ENCODE measurements around the gene KDM4B.

The KDM4B gene

DNA sequence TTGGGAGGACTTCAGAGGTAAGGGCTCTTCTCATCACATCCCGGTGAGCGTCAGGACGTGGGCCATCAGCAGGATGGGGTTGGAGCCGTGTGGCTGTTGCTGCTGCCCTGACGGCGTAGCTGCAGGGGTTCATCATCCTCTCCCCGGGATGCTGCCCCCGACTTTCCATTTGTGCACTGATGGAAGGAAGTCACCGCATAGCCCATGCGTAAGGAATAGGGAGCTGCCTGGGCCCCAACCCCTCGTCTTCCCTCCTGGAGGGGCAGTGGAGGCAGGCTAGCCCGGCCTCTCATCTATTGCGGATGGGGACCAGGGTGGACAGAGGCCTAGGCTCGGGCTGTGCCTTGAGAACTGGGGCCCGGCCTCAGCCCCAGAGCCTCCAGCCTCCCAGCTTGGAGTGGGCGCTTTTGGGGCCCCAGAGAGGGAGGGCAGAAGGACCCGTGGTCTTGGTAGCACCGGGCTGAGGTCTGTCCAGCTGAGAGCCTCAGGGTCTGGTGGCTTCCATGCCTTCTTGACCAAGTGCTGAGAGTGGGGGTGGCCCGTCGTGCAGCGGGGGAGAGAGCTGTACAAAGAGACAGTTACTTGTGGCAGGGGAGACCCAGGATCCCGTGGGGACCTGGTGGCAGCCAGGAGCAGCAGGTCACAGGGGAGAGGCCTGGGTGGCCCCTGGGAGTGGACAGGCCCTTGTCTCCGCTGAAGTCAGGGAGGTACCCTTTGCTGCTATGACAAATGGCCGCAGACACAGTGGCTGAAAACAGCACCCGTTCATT is 44.0 kb downstream of the KDM4B start:
- DNase-seq (ENCODE audit: low read depth in 2 of 2, low spot score in 1 of 2) = no peak

DNA sequence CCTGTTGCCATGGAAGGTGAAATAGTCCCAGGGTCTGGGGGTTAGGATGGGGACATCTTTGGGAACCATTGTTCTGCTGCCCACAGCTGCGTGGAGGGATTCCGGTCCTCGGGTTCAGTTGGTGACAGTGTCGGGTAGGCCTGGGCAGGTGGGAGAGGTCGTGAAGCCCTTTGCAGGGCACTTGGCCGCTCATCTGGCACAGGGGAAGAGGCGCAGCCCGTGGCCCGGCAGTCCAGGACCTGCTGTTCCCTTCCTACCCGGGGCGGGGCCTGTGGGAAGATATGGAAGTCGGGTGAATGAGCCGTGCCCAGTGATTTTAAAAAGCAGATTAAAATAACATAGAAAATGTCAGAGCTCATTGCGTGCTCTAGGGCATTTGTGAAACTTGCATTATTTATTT is 44.8 kb downstream of the KDM4B start:
- DNase-seq (ENCODE audit: low read depth in 2 of 2, low spot score in 1 of 2) = no peak

DNA sequence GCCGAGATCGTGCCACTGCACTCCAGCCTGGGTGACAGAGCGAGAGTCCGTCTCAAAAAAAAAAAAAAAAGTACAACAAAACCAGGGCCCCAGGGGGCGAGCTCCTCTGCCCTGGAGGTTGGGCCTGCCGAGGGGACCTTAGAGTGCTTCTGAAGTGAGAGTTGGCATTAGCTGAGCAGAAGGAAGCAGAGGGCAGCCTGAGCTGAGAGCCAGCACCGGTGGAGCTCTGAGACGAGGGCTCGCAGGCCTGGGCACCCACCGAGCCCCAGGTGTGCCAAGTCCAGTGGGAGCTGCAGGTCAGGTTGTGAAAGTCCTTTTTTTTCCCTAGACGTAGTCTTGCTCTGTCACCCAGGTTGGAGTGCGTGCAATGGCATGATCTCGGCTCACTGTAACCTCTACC is 46.0 kb downstream of the KDM4B start:
- no peak for DNase-seq (ENCODE audit: low read depth in 2 of 2, low spot score in 1 of 2)

DNA sequence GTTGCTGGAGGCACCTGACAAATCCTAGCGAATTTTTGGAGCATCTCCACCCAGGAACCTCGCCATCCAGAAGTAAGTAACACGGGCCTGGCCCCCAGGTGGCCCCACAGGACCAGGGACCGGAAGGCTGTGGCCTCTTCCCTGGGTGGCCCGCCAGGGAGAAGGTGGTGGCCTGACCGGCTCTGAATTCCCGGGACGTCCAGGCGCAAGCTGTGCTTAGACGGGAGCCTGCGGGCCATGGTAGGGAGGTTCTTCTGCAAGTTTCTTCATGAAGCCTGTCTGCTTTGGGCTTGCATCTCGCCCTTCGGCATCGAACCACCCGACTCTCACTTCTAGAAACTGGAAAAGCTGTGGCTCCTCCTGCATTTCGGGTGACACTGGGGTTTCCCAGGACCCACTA is 47.4 kb downstream of the KDM4B start:
- DNase-seq (ENCODE audit: low read depth in 2 of 2, low spot score in 1 of 2) = no peak

DNA sequence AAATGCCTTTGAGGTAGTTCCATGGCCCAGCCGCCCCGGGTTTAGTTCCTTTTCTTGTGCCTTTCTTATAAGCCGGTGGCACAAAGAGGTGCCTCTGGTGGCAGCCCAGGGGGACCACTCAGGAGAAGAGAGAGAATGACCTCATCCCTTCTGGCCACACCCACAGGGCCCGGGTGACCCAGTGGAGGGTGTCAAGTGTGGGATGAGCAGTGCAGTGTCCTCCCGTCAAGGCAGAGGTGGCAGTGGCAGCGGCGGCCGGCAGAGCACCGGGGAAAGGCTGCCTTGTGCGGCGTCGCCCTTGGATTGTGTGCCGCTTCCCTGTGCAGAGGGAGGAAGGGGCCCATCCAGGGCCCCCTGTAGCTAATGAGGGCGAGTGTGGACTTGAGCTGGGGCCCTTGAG is 47.9 kb downstream of the KDM4B start:
- DNase-seq (ENCODE audit: low read depth in 2 of 2, low spot score in 1 of 2) = no peak

DNA sequence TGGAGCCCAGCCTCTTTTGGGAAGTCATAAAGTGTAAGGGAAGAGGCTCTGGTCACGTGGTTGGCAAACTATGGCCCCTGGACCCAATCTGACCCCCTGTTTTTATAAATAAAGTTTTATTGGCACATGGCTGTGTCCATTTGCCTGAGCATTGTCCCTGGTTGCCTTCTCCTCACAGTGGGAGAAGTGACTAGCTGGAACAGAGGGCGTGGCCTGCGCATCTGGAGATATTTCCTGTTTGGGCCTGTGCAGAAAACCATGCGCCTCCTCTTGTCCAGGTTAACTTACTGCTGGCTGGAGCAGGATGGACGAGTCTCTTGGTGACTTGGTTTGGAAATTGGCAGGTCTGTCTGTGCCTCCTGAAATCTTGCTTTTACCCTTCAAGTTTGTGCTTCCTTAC is 48.3 kb downstream of the KDM4B start:
- no peak for DNase-seq (ENCODE audit: low read depth in 2 of 2, low spot score in 1 of 2)

DNA sequence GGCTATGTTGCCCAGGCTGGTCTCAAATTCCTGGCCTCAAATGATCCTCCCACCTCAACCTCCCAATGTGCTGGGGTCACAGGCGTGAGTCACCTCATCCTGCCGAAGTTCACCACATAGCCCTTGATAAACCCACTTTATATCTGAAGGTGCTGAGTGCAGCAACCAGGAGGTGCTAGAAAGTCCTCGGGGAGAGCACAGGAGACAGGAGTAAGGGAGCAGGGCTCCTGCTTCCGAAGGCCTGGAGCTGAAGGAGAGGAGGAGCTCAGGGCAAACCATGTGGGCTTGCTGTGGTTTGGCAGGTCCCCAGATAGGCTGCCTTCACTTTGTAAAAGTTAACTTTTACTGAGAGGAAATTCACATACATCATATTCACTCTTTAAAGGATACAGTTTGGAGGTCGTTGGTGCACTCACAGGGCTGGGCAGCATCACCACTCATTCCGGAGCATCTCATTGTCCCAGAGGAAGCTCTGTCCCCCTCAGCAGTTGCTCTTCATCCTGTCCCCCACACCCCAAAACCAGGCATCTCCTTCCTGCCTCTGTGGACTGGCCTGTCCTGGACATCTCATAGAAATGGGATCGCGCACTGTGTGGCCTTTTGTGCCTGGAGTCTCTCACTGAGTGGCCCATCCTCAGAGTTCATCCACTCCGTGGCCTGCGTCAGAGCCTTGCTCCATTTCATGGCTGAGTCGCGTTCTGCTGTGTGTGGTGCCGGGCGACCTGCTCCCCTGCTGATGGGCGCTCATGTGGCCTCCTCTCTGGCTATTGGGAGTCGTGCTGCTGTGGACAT is 49.5 kb downstream of the KDM4B start:
- DNase-seq (ENCODE audit: low read depth in 2 of 2, low spot score in 1 of 2) = no peak

DNA sequence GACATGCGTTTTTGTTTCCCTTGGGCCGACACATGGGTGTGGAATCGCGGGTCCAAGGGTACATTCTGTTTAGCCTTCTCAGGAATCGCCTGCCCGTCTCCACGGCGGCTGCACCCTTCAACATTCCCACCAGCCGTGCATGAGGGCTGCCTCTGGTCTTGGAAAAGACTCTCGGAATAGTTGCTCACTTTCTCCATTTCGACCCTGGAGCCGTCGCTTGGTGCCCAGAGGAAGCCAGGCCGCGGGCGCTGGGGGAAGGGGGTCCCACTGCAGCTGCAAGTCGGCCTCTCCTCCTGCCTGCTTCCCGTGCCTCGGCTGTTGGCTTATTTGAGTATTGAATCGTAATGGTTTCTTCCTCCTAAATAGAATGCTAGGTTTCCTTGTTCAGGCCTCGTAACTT is 51.5 kb downstream of the KDM4B start:
- no peak for DNase-seq (ENCODE audit: low read depth in 2 of 2, low spot score in 1 of 2)

DNA sequence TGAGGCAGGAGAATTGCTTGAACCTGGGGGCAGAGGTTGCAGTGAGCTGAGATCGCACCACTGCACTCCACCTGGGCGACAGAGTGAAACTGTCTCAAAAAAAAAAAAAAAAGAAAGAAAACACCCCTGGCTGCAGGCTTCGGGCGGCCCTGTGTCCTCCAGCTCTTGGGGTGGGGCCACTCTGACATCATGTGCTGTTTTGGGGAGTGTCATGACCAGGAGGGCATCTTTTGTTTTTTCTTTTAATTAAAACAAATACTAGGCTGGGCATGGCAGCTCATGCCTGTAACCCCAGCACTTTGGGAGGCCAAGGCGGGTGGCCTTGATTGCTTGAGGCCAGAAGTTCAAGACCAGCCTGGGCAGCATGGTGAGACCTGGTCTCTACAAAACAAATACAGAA is 52.1 kb downstream of the KDM4B start:
- DNase-seq (ENCODE audit: low read depth in 2 of 2, low spot score in 1 of 2) = no peak

DNA sequence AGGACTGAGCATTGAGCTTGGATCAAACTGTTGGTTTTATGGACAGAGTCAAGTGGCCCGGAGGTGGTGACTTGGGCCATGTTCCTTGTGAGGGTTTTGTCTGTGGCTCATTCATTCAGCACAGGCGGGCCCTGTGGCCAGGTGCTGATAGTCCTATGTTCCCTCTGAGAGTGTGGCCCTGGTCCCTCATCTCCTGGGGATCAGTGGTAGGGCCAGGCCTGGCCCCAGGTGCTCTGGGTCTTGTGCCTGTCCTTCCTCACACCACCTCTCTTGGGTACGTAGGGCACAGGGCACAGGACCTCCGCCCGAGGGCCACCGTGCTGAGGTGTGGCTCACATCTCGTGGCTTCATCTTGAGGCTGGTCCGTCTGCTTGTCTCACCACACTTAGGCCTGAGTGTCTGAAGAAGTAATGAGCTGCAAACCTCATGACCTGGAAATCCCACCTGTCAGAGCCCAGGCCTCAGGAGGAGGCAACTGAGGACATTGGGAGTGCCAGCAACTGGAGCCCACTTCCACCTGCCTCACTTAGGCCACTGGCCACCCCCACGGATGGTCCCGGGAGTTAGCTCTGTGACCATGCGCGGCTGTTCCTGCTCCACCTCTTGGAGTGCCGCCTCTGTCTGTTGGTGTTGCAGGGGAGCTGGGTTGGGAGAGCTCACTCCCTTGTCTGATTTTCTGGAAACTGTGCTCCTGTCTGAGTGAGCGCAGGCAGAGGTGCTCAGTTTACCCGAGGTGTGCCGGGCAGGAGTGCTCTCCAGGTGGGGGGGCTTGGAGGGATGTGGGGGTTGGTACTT is 53.4 kb downstream of the KDM4B start:
- no peak for DNase-seq (ENCODE audit: low read depth in 2 of 2, low spot score in 1 of 2)

DNA sequence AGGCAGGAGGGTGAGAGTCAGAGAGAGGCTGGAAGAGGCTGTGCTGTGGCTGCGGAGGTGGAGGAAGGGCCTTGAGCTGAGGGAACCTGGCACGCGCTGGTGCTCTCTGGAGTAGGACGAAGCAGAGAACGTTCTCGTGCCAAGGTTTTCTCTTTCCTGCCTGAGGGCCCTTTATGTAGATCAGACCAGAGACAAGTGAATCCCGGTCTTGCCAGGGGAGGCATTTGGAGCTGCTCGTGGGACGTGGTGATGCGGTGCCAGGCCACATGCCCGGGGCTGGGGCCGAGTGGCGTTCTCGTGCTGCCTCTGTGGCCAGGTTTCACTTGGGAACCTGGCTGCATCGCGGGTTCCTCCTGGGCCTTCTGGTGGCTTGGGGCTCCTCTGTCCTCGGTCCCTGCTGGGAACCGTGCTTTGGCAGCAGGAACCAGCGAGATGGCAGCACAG is 54.2 kb downstream of the KDM4B start:
- no peak for DNase-seq (ENCODE audit: low read depth in 2 of 2, low spot score in 1 of 2)

DNA sequence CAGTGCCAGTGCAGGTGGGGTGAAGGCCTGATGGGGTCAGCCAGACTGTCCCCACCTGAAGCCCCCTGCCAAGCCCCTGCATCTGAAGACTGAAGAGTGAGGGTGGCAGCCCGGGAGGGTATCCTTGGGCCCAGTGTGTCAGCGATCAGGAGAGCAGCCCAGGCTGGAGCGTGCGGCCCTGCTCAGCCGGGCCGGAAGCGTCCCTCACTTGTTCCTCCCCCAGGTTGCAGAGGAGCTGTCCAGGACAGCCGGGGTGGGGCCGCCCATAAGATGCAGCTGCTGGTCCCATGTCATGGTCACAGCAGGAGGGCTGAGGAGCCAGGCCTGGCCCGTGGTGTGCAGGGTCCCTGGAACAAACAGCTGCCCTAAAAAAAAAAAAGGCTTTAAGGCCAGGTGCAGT is 55.4 kb downstream of the KDM4B start:
- DNase-seq (ENCODE audit: low read depth in 2 of 2, low spot score in 1 of 2) = no peak

DNA sequence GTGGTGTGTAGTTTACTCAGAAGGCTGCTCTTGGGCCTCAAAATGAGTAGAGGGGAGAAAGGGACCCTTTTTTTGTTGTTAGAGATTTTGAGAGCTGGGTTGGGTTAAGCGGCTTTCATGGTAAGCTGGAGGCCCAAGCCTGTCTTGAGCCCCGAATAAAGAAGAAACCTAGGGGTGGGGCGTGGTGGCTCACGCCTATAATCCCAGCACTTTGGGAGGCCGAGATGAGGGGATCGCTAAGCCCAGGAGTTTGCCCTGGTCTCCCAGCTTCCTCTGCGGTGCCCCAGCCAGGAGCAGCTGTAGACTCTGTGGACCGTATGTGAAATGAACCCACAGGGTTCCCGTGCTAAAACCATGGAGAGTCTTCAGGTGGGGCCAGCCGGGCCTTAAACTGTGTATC is 56.1 kb downstream of the KDM4B start:
- DNase-seq (ENCODE audit: low read depth in 2 of 2, low spot score in 1 of 2) = no peak

DNA sequence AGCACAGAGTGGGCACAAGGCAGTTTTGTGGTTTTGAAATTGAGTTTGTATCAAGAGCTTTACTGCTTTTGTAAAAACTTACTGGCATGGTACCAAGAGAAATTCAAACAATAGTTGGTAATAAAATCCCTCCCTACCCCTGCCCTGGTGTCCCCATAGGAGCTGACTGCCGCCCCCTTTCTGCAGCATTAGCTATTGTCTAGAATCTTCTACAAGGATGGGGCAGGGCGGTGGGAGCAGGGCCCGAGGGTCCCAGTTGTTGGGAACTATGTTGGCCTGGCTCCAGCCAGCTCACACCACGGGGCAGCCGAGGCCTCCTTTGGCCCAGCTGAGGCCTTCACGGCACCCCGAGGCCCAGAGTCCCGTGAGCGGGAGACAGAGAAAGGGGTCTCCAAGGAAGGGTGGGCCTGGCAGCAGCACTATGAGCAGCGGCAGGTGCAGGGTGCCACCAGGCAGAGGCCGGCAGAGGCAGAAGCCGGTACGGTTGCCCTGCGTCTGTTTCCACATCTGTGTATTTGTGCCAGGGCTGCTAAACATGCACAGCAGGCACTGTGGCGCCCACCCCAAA is 57.9 kb downstream of the KDM4B start:
- DNase-seq (ENCODE audit: low read depth in 2 of 2, low spot score in 1 of 2) = no peak

DNA sequence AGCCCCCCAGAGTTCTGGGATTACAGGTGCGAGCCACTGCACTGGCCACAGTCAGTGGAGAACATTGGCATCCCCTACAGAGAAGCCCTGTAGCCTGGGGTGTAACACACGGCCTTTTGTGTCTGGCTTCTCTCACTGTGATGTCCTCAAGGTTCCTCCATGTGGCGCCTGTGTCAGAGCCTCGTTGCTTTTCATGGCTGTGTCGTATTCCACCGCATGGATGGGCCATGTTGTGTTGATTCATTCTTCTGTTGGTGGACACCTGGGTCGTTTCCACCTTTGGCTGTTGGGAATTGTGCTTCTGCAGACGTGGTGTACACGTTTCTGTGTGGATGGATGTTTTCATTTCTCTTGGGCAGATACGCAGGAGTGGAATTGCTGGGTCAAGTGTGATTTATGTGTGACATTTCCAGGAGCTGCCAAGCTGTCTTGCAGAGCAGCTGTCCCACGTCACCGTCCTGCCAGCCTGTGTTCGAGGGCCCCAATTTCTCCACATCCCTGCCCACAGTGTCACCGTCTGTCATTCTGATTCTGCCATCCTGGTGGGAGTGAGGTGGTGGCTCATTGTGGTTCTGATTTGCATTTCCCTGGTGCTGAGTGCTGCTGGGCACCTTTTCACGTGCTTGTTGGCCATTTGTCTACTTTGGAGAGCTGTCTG is 59.4 kb downstream of the KDM4B start:
- DNase-seq (ENCODE audit: low read depth in 2 of 2, low spot score in 1 of 2) = no peak

DNA sequence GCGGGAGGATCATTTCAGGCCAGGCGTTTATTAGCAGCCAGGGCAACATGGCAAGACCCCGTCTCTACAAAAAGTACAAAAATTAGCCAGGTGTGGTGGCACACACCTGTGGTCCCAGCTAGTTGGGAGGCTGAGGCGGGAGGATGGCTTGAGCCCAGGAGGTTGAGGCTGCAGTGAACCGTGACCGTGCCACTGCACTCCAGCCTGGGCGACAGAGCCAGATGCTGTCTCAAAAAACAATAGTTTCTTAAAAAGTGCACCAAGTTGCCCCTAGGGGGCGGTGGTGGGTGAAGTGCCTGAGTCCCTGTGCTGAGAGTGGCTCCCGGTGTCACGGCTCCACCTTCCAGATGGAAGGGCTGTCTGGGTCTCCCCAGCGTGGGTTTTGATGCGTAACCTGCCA is 60.7 kb downstream of the KDM4B start:
- DNase-seq (ENCODE audit: low read depth in 2 of 2, low spot score in 1 of 2) = peak; percentile 20 to 31

DNA sequence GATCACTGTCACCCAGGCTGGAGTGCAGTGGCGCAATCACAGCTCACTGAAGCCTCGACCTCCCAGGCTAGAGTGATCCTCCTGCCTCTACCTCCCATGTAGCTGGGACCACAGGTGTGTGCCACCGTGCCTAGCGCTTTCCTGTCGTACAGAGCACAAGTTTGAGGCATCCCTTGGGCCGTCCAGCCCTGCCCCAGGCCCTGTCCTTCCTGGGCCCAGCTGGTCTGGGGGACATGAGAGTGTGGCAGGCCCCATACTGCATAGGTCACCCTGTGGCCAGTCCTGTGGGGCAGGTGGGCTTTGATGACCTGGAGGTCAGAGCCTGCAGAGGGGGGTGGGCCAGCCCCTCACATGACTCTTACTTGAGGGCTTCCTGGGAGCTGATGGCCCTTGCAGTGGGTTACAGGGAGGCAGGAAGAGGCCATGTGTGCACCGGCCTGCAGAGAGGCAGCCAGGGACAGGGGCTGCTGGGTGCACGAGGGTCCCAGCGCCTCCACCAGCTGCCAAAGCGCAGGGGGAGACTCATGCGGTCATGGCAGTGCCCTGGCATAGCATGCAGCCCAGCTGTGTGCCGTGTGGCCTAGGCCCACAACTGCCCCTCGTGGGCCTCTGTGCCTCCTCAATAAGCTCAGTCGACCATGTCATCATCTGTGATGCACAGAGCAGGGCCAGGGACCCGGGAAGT is 61.4 kb downstream of the KDM4B start:
- no peak for DNase-seq (ENCODE audit: low read depth in 2 of 2, low spot score in 1 of 2)

DNA sequence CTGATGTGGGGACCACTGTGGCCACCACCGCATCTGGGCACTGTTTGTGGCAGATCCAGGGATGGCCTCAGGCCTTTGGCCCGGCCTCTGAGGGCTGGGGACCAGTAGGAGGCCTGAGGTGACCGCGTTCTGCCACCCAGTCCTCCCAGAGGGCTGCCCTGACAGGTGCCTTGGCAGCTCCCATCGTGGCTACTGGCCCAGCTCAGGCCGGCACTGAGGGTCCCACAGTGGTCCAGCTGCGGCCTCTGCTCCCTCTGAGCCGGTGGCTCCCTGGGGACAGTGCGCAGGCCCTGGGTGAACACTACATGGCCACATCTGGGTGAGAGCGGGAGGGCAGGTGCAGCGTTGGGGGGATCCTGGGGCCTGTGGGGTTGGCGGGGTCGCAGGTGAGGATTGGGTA is 61.9 kb downstream of the KDM4B start:
- no peak for DNase-seq (ENCODE audit: low read depth in 2 of 2, low spot score in 1 of 2)

DNA sequence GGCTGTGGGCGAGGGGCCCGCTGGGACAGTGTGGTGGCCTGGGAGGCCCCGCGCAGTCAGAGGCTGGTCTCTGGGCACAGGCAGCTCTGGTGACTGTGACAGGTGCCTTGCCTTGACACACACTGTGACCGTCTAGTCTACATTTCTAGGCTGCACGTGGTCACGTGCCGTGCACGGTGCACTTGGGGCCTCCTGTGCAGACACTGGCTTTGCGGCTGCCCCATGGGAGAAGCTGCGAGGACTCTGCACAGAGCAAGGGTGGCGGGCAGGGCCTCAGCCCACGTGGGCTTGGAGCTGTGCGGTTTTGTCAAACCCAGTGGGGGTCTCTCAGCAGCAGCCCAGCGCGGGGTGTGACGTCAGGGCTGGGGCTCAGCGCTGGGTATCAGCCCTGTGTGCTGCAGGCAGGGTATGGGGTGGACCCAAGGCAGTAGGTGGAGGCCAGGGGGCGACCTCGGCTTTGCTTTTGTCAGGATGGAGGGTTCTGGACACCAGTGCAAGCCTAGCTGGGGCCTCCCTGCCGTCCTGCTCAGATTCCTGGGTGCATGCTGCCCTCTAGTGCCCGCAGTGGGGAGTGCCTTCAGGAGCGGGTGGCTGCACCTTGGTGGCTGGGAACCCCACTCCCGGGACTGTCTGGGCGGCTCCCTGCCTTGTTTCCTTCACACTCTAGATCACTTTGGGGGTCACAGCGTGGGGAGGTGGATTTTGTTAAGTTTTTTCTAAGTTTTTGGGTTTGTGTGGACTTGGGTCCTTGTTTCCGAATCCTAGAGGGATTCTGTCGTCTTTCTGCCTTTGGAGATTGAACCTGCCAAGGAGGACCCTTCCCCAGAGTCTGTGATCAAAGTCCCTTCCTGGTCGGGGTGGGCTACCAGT is 62.6 kb downstream of the KDM4B start:
- DNase-seq (ENCODE audit: low read depth in 2 of 2, low spot score in 1 of 2) = peak; percentile 57 to 75

All from stimulated activated CD8-positive, alpha-beta memory T cell treated with anti-CD3 and anti-CD28 coated beads, Interleukin-4, amount 100 ng/mL, for 4 hours (primary cell).